Measurements from ENCODE around the gene COL4A4.
"Not testable (repeated sequence)": the region's sequence is repeated elsewhere in the genome, so short reads cannot be mapped to it uniquely, and the experiment has no call there.

DNA sequence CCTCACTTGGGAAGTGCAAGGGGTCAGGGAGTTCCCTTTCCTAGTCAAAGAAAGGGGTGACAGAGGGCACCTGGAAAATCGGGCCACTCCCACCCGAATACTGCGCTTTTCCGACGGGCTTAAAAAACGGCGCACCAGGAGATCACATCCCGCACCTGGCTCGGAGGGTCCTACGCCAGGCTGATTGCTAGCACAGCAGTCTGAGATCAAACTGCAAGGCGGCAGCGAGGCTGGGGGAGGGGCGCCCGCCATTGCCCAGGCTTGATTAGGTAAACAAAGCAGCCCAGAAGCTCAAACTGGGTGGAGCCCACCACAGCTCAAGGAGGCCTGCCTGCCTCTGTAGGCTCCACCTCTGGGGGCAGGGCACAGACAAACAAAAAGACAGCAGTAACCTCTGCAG, 98.9 kb downstream of the COL4A4 start:
- TF ChIP-seq POLR2A, EP300, POLR2AphosphoS5 (IDR thresholded peaks at IDR 0.05): not testable (repeated sequence)
- TF ChIP-seq, protein P1, sequence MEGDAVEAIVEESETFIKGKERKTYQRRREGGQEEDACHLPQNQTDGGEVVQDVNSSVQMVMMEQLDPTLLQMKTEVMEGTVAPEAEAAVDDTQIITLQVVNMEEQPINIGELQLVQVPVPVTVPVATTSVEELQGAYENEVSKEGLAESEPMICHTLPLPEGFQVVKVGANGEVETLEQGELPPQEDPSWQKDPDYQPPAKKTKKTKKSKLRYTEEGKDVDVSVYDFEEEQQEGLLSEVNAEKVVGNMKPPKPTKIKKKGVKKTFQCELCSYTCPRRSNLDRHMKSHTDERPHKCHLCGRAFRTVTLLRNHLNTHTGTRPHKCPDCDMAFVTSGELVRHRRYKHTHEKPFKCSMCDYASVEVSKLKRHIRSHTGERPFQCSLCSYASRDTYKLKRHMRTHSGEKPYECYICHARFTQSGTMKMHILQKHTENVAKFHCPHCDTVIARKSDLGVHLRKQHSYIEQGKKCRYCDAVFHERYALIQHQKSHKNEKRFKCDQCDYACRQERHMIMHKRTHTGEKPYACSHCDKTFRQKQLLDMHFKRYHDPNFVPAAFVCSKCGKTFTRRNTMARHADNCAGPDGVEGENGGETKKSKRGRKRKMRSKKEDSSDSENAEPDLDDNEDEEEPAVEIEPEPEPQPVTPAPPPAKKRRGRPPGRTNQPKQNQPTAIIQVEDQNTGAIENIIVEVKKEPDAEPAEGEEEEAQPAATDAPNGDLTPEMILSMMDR (IDR thresholded peaks at IDR 0.05): not testable (repeated sequence)

All from upper lobe of left lung (tissue), 4 donors.